GM20000 (cell line): ENCODE results near the gene ZNF184.

ENCODE experiments used
- DNase-seq: peaks from one replicate; pipeline ENCODE4 v3.0.0; 2012; ENCODE audit warnings: low spot score
- CTCF ChIP-seq: IDR thresholded peaks from 2 replicates; pipeline ENCODE4 v1.5.1; 2012; ENCODE audit warnings: mild to moderate bottlenecking, control low read depth; ENCODE audit errors: extremely low read depth, missing control alignments

The ZNF184 gene

GRCh38 chr6:27470023-27470422 lies 2.9 kb downstream of the ZNF184 start:
- no peak for TF ChIP-seq CTCF
- no peak for DNase-seq

- TF ChIP-seq CTCF, result no peak
- no peak for DNase-seq
Observed at GRCh38 chr6:27468334-27468733, 4.6 kb downstream of the ZNF184 start.

DNA sequence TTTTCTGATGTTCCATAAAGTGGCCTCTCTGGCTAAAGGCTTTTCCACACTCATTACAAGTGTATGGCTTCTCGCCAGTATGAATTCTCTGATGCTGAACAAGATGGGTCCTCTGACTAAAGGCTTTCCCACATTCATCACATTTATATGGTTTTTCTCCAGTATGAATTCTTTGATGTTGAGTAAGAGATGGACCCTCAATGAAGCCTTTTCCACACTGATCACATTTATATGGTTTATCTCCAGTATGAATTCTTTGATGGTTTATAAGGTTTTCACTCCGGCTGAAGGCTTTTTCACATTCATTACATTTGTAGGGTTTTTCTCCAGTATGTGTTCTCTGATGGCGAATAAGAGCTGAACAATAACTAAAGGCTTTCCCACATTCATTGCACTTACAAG lies 20.4 kb downstream of the ZNF184 start:
- DNase-seq, result no peak
- no peak for TF ChIP-seq CTCF

- DNase-seq, result no peak
- no peak for TF ChIP-seq CTCF
Observed at GRCh38 chr6:27451660-27452390, 21.1 kb downstream of the ZNF184 start.

DNA sequence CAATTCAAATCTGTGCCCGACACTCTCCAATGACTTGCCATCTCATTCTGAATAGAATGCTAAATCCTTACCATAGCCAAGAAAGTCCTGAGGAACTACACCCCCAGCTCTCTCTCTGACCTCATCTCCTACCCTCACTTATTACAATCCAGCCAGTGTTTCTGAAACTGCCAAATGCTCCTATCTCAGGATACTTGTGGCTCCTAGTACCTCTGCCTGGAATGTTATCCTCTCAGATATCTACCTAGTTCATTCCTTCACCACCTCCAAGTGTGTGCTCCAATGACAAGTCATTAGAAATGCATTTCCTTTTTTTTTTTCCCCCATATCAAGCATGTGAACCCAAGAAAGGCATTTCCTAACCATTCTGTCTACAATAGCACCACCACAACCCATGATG lies 24.4 kb downstream of the ZNF184 start:
- no peak for DNase-seq
- no peak for TF ChIP-seq CTCF

DNA sequence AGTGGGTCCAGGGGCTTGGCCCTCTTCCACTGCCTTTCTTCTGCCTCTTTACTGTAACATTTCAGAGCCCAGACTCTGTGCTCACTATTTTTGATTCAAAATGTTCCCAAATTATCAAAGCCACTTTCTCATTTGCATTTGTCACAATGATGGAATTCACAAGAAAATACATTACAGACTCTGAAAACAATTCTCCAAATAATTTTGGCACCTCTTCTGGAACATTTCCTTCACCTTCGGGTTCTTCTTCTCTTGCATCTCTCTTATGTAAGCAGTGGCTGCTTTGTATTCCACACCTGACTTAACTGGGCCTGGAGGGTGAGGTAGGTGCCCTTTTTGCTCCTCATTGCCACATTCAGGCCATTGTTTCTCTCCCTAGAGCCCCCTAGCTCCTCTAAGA lies 30.0 kb downstream of the ZNF184 start:
- TF ChIP-seq CTCF, result no peak
- DNase-seq, result no peak

- no peak for TF ChIP-seq CTCF
- DNase-seq, result no peak
Observed at GRCh38 chr6:27441001-27441400, 31.9 kb downstream of the ZNF184 start.
